Kidney tubule cell (primary cell): ENCODE measurements around the gene TRAFD1.
"Not testable (repeated sequence)": the region's sequence is repeated elsewhere in the genome, so short reads cannot be mapped to it uniquely, and the experiment has no call there.

ENCODE experiments used
- DNase-seq: peaks from one replicate; pipeline ENCODE4 v3.0.0-alpha.2; 2018; ENCODE audit warnings: low spot score

The TRAFD1 gene

GRCh38 chr12:112125250-112125999 is at the start of gene TRAFD1:
Gene TRAFD1 (plus strand): TSS chr12:112125560. CDS start chr12:112130523, 4,963 bp downstream.
- peak; percentile 96 for DNase-seq

GRCh38 chr12:112087055-112087850 is 38.1 kb upstream of the TRAFD1 start:
- no peak for DNase-seq

GRCh38 chr12:112087851-112088250 is 37.5 kb upstream of the TRAFD1 start:
- no peak for DNase-seq

- DNase-seq: no peak
Measured at GRCh38 chr12:112091563-112091962, 33.8 kb upstream of the TRAFD1 start.

GRCh38 chr12:112096070-112096469 is 29.3 kb upstream of the TRAFD1 start:
- no peak for DNase-seq

GRCh38 chr12:112096667-112097066 is 28.7 kb upstream of the TRAFD1 start:
- DNase-seq: peak; percentile 91

- DNase-seq: no peak
Measured at GRCh38 chr12:112097641-112098040, 27.7 kb upstream of the TRAFD1 start.

GRCh38 chr12:112100500-112100899 is 24.9 kb upstream of the TRAFD1 start:
- DNase-seq: not testable (repeated sequence)

GRCh38 chr12:112102127-112102526 is 23.2 kb upstream of the TRAFD1 start:
- DNase-seq: no peak

GRCh38 chr12:112102746-112103145 is 22.6 kb upstream of the TRAFD1 start:
- DNase-seq: not testable (repeated sequence)

GRCh38 chr12:112103758-112104503 is 21.4 kb upstream of the TRAFD1 start:
- no peak for DNase-seq

- DNase-seq: no peak
Measured at GRCh38 chr12:112105891-112106290, 19.5 kb upstream of the TRAFD1 start.

- DNase-seq: no peak
Measured at GRCh38 chr12:112107306-112108201, 17.8 kb upstream of the TRAFD1 start.

GRCh38 chr12:112108202-112109079 is 16.9 kb upstream of the TRAFD1 start, which contains the start of gene NAA25:
Gene NAA25 (minus strand): TSS chr12:112108783. CDS start chr12:112108773, 10 bp downstream.
- peak; percentile 89 for DNase-seq

GRCh38 chr12:112110787-112111662 is 14.3 kb upstream of the TRAFD1 start:
- DNase-seq: not testable (repeated sequence)

- DNase-seq: no peak
Measured at GRCh38 chr12:112111931-112112330, 13.4 kb upstream of the TRAFD1 start.

GRCh38 chr12:112112409-112113133 is 12.8 kb upstream of the TRAFD1 start:
- DNase-seq: peak; percentile 81

GRCh38 chr12:112115259-112116045 is 9.9 kb upstream of the TRAFD1 start:
- DNase-seq: no peak
